HEK293 (cell line): ENCODE measurements around the gene DLG2.

ENCODE experiments used
- CTCF ChIP-seq: fragments of 450-650 bp; formaldehyde crosslinking; IDR thresholded peaks from 2 replicates; pipeline ENCODE4 v1.5.1; 2016; ENCODE audit warnings: missing biosample characterization, missing genetic modification characterization
- ZNF580 ChIP-seq: fragments of 450-650 bp; formaldehyde crosslinking; IDR thresholded peaks from 2 replicates; pipeline ENCODE4 v1.5.1; 2016; ENCODE audit warnings: missing biosample characterization, missing genetic modification characterization

- no peak for TF ChIP-seq ZNF580 (tag by site-specific recombination)
- TF ChIP-seq CTCF (tag by site-specific recombination), result no peak
Observed at GRCh38 chr11:85658180-85658579, 31.0 kb upstream of the DLG2 start.
